H4 (cell line): ENCODE measurements around the gene PDCD1. TPM values are rescaled to one million over a fixed set of nuclear protein-coding genes. Genes with fewer than 3 reads are reported as not detected.

ENCODE experiments used
- DNase-seq: peaks from one replicate; pipeline ENCODE4 v3.0.0-alpha.2; 2015; ENCODE audit warnings: low spot score
- total RNA-seq: library from RNA; depleted of rRNA; stranded (reverse); fragments of >200 nt; shearing (Covaris generic); gene quantifications from 2 replicates; pipeline ENCODE4 v1.2.3, GENCODE V29; 2014

PDCD1 gene
- total RNA-seq, 1 experiment from 2014 or later = not detected

DNA sequence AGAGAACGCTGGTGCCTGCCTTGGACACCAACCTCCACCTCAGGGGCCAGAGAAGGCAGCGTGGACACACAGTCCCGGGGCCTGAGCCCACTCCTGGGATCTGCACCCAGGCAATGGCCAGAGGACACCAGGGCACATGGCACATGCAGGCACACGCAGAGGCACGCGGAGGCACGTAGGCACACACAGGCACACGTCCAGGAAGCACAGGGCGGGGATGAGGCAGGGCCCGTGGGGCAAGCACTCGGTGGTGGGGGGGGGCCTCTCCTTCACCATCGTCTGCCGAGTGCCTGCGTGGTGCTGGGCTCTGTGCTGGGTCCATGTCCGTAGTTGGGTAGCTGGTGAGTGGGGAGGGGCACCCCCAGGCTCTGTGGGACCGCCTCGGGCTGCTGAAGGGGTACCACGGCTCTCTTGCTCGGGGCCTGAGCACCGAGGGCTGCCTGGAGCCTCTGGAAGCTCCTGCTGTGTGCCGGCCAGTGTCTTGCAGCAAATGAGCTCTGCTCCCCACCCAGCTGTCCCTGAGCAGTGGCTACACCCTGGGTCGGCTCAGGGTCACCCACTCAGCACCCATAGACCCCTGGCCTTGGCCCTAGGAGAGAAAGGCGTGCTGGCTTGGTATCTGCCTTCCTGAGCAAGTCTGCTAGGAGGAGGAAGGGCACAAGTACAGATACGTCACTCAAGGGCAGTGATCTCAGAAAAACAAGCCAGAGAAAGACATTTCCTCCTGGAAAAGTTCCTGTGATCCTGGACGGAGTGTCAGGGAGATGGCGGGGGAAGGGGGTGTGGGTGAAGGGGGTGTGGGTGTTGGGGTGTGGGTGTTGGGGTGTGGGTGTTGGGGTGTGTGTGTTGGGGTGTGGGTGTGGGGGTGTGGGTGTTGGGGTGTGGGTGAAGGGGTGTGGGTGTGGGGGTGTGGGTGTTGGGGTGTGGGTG lies 37.3 kb upstream of the PDCD1 start:
- no peak for DNase-seq

DNA sequence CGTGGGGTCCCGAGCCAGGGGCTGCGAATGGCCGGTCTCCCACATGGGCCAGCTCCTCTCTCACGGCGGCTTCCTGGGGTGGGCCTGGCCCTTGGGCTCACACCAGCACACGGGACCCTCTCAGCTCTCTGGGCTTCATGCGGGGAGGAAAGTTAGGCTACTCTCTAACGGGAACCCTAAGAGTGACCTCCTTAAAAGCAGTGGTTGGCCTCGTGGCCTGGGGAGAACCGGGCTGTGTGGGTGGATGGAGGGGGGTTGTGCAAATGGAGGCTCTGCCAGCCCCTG lies 36.7 kb upstream of the PDCD1 start:
- no peak for DNase-seq

DNA sequence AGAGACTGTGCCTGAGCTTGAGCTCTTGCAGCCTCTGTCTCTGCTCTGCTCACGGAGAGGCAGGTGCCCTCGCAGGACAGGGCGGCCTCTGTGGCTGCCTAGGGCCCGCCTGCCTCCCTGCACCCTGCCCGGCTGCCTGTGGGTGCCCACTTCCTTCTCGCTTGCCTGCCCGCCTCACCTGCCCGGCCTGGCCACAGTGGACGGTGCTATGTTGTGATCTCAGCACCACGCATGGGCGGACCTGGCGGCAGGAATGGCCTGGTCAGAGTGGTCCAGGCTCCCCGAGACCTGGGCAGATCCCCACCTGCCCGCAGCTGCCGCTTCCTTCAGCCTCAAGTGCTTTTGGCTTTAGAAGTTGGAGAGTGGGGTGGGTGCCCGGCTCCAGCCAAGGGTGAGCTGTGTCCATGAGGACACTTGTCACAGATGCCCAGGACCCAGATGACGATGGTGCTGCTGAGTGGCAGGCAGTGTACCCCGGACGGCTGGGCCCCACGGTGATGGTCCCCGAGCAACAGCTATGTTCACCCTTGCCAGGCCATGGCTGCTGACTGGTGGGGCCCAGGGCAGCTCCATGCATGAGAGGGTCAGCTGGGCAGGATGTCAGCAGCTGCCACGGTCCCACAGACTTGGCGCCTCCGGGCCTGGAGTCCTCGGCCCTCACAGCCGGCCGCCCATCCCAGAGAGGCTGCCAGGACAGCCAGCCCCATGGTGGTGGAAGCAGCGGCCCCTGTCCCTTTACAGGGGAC lies 36.2 kb upstream of the PDCD1 start:
- DNase-seq = no peak

DNA sequence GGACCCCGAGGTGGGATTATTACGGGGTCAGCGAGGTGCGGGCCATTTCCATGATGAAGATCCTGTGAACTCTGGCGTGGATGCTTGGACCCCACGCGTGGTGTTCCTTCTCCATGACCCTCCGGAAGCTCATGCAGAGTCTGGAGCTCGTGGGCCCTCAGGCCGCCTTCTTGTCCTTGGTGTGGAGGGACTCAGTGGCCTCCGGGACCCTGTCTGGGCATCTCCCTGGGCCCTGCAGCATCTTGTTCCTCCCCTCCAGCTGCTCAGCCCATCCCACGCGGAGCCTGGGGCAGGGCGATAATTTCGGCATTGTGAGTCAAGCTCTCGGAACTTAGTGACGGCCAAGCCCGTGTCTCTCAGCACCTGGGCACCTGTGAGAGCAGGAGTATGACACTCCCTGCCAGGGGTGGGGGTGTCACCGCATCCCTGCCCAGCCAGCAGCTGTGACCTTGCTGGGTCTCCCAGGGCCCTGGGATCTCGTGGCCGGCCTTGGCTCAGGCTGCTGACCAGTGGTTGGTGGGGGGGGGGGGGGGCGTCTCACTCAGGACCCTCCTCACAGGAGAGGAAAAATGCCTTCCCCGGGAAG lies 35.5 kb upstream of the PDCD1 start:
- DNase-seq = no peak

DNA sequence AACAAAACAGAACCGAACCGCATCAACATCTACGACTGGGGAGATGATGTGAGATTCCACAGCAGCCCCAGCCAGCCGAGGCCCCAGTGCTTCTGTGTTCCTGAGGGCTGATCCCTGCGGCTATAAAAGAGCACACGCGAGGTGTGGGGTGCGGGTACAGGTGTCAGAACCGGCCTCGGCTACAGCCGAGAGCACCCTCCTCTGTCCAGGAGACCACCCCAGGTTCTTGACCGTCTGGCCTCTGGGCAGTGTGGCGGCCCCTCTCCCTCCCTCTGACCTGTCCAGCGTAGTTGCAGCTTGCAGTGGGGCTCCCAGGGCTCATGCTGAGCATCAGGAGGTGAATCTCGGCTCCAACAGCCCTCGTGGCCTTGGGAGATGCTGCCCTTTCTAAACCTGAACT lies 34.6 kb upstream of the PDCD1 start:
- DNase-seq = no peak

DNA sequence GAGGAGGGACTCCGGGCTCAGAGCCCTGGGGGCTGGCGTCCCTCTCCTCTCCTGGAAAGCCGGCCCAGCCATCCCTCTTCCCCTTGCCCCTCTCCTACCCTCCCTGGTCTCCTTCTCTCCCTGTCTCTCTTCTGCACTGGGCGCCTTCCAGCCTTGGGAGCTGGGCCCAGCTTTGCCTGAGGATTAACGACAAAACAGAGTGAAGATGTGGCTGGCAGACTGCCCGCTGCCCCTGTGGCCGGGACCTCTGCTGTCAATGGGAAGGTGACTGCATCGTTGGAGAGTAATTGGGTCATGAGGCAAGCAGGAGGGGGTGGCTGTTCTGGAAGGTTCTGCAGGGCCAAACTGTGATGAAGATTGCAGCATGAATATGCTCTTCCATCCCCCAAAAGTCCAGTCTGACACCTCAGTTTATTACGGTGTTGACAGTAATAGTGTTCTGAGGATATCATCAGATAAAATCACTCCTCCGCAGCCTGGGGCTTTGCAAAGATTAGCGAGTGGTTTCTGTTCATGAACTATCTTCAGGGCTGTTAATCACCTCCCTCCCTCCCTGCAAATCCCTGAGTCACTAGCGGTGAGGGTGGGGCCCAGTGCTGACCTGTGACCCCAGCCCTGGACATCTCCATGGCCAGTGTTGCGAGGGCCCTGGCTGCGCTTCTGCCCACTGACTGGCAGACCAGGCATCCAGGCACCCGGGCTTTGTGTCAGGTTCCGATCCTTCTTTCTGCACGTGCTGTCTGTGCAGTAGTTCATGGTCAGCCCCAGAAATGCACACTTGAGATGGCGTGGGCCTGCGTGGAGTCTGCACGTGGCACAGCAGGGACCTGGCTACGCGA lies 33.8 kb upstream of the PDCD1 start:
- DNase-seq = no peak

DNA sequence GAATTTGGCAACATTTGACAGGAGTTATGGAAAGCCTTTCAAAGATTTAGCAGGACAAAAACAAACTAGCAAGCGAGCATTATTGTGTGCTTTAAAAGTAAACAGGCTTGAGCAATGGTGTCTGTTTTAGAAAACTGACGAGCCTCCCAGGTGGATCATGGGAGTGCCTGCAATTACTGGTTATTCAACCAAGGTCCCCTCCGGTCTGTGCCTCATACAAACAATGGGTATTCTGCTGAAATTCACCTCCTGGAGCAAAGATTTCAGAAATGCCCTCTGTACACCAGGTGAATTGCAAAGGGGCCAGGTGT lies 33.2 kb upstream of the PDCD1 start:
- DNase-seq = no peak

DNA sequence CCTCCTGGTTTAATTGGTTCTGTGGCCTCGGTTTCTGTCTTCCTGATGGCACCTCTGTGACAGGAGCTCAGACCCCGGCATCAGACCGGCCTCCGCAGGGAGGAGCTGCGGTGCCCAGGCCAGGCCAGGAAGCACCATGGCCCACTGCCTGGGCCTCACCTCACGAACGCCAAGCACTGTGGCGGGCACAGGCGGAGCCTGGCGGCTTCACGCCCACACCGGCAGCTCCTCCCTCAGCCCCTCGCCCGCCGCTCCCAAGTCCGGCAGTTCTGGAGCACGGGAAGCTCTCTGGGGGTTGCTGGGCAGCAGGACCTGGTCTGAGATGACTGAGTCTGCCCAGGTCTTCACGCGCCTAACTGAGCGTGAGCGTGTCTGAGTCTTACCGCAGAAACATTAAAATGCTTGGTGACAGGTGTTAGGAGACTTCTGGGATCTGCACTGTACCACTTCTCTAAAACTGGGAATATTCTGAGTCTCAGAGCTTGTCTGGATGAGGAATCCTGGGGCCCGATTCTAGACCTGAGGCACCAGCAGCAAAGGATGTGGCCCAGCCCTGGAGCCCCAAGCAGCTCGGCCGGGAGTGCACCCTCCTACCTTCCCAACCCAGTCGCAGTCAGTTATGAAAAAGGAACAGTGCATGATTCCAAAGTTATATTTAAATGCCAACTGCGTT lies 32.8 kb upstream of the PDCD1 start:
- DNase-seq = no peak

DNA sequence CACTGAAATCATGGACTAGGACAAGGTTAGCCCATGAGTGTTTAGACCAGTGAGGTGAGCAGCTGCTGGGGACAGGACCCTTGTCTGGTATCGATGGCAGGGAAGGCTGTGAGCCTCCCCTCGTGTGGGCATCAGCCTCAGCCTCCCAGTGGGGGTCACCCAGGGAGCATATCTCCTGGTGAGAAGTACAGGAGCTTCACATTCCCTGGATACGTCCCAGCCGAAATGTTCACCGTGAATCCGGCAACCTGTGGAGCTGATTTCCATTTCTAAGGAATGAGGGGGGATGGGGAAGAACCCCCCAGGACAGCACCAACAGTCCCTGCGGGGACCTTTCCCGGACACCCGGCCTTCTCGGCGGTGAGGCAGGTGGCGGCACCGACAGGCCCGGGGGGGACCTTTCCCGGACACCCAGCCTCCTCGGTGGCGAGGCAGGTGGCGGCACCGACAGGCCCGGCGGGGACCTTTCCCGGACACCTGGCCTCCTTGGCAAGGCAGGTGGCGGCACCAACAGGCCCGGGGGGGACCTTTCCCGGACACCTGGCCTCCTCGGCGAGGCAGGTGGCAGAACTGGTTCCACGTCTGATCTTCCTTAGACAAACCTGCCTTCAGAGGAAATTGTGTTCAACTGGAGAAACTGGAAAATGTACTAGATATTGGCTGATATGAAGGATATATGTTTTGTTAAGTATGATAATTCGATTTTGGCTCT lies 32.0 kb upstream of the PDCD1 start:
- DNase-seq = no peak

DNA sequence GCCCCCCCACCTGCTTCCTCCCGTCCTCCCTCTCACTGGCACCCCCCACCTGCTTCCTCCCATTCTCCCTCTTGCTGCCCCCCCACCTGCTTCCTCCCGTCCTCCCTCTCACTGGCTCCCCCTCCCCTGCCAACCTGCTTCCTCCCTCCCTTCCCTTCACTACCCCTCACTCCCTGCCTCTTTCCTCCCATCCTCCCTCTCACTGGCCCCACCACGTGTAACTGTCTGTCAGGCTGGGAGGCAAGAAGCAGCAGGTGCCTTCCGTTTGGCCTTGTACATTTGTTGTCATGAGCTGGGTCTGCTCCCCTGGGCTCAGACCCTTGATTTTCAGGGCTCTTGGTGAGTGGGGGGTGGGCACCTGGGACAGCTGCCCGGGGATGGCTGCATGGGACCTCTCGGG lies 29.9 kb upstream of the PDCD1 start:
- no peak for DNase-seq

DNA sequence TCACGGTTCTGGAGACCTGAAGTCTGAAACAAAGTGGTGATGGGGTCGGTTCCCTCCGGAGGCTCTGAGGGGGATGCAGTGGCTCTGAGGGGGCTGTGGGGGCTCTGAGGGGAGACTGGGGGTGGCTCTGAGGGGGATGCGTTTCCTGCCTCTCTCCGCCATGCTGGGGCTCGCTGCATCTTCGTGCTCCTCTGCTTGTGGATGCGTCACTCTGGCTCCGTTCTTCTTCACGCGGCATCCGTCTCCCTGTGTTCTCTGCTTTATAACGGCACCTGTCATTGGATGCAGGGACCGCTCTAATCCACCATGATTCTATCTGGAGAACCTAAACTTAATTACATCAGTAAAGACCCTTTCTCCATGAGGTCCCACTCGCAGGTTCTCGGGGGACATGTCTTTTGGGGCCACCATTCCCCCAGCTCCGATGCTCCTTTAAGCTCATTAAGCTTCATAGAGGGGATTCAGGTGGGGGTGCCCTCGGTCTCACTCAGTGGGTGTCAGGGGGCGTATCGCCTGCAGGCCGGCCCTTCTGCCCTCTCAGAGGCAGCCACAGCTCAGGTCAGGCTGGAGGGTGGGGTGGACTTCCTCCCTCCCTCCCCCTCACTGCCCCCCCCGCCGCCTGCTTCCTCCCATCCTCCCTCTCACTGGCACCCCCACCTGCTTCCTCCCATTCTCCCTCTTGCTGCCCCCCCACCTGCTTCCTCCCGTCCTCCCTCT lies 29.3 kb upstream of the PDCD1 start:
- no peak for DNase-seq

DNA sequence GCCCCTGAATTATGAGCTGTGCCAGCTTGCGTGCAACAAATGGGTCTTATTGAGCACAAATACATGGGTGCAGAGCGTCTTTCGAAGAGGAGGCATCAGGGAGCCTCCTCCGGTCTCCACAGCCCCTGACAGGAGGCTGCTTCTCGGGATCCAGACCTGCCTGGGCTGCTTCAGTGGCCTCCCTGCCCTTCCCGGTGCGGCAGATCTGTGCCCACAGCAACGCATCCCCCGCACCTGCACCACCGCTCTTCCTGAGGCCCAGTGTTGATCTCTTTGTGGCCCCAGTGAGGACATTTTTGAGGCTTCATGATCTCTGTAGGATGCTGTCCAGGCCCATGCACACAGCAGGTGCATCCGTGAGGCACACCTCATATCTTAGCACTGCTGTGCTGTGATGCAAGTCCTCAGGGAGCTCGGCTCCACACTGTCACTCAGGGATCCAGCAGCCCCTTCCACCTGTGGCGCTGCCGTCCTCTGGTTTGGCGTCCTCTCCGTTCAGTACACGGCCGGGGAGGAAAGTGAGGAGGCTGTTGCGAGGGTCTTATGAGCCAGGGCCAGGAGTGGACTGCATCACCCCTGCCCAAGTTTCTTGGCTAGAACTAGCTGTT lies 28.2 kb upstream of the PDCD1 start:
- DNase-seq = no peak

DNA sequence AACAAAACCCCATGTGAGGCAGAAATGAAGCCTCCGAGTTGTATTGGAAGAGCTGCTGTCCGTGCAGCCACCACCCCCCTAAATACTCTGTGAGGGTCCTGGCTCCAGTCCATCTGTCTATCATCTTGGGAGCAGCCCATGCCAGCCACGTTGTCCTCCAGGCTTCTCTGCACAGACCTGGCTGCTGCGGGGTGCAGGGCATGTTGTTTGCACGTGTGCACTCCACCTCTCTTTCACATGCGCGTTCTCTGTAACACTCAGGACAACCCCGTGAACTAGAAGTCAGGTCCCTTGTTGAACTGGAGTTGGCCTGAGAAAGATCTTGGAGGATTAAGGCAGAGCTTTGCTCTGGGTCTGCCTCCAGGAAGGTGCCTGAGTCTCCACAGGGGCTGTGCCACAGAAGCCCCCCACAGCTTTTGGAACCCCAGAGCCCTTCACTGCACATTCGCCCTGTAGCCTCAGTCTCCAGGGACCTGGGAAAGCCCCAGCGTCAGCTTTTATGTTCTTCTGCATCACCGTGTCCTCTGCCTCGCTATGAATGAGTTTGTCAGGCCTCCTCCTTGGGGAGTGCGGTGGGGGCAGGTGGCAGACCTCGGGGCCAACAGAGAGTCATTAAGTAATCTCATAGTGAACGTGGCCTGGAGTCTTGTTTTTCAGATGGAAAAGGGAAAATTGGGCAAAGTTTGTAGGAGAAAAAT lies 27.4 kb upstream of the PDCD1 start:
- no peak for DNase-seq

DNA sequence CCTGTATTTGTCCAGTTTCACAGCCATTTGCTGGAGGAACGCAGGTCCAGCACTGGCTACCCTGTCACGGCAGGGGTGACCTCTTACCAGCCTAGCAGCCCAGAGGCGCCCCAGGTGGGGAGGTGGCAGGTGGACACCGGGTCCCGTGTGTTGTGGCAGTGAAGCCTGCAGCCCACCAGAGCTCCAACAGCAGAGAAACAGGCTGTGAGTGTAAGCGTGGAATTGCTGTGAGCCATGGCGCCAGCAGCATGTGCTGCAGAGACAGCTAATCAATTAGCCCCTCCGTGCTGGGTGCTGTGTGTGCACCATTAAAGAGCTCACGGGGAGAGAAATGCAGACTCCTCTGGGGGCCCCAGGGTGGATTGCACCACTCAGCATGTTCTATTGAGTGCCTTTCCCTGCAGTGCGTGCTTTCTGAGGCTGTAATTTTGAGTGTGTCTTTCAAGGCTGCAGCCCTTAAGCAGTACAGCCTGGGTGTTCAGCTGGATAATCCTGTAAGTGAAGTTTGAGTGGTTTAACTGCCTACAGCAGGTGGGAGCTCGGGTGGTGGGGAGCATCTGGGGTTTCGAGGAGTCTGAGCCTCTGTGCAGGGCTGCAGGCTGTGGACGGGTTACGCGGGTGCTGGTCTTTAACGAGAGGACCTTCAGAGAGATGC lies 26.7 kb upstream of the PDCD1 start:
- no peak for DNase-seq

DNA sequence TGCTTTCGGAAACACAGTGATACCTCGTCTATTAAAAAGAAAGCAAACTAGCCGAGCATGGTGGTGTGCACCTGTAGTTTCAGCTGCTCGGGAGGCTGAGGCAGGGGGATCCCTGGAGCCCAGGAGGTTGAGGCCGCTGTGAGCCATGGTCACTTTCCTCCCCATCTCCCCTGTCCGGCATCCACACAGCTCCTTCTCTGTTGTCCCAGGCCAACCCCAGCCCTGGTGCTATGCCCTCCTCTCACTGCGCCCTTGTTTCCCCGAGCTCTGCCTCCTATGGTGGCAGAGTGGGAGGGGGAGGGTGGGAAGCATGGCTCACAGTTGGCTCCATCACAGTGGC lies 26.2 kb upstream of the PDCD1 start:
- no peak for DNase-seq

DNA sequence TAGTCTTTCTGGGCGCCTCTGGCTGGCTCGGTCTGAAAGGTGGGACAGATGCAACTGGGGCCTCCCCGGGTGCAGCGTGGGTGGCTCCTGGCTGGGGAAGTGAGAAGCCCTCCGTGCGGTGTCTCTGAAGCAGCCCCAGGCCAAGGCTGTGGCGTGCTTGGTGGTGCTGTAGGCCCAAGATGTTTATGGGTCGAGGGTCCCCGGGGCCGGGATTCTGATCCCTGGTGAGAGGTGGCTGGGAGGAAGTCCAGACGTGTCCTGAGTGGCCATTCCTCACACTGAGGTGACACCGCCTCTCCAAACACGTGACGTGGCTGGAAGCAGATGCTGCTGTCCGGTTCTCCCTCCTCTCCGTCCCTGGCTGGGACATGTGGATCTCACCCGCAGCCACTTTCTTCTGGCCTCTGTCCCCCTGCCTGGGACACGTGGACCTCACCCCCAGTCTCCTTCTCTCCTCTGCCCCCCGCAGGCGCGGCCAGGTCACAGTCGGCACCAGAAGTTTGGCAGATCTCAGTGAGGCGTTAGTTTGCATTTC lies 23.5 kb upstream of the PDCD1 start:
- no peak for DNase-seq

DNA sequence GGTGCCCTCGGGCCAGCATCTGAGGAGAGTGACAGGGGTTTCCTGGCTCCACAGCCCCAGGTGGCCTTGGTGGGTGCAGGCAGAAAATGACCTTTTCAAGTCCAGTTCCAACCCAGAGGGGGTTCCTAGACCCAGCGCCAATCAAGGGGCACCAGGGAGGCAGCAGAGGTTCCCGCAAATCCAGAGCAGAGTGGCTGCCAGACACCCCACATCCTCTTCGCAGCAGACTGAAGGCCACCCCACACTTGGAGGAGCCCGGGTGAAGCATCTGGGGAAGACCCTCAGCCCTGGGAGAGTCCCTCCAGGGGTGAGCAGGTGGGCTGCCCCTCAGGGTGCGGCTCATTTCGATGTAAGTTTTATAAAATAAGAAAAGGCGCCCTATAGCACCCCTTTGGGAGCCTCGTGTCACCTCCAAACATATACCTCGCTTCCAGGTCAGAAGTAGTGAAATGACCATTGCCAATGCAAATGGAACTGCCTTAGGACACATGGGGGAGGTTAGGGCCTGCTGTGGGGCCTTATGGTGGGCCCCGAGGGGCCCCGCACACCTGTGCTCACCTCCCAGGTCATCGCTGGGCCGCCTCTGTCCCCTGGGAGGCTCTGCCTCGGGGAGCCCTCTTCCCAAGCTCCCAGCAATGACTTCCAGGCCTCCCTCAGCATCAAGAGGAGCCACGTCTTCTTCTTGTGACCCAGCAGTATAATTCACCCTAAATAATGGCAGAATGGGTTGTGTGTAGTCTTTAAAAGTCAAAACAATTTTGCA lies 21.8 kb upstream of the PDCD1 start:
- no peak for DNase-seq

DNA sequence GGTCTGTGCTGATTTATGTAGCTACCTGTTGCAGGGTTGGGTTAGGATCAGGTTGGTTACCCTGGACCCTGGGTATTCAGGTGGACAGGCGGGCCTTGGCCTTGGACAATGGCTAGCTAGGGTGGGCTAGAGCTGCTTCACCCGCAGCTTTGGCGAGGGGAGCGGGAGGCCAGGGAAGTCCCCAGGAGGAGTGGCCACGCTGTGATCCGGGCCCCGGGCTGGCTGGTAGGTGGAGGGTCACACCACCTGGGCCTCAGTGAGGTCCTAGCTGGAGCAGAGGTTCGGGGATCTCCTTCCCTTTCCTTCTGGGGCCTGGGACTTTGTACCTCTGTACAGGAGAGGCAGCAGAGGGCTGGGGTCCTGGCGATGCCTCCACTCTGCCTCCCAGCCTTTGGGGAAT lies 20.6 kb upstream of the PDCD1 start:
- DNase-seq = no peak
